GM18508 (cell line): Measurements from ENCODE around the gene ERI3.

Experiments used
- ATAC-seq: cut with Tn5 transposase; IDR thresholded peaks from one replicate; pipeline ENCODE4 v1.9.1; 2021; ENCODE audit warnings: moderate number of reproducible peaks; ENCODE audit not compliant: insufficient read depth, unreplicated experiment

The ERI3 gene

GRCh38 chr1:44242746-44243145, 112.3 kb downstream of the ERI3 start:
- no peak for ATAC-seq

- ATAC-seq = no peak
These were observed 114.0 kb downstream of the ERI3 start for GRCh38 chr1:44240802-44241671.

- no peak for ATAC-seq
These were observed 115.1 kb downstream of the ERI3 start for GRCh38 chr1:44239961-44240371.

GRCh38 chr1:44239331-44239960, 115.6 kb downstream of the ERI3 start:
- ATAC-seq = no peak

- no peak for ATAC-seq
These were observed 116.4 kb downstream of the ERI3 start for GRCh38 chr1:44238660-44239059.

GRCh38 chr1:44237721-44238457, 117.2 kb downstream of the ERI3 start:
- no peak for ATAC-seq

- no peak for ATAC-seq
These were observed 118.4 kb downstream of the ERI3 start for GRCh38 chr1:44236490-44237272.

- no peak for ATAC-seq
These were observed 119.2 kb downstream of the ERI3 start for GRCh38 chr1:44235808-44236207.

- no peak for ATAC-seq
These were observed 121.5 kb downstream of the ERI3 start for GRCh38 chr1:44233593-44233992.

GRCh38 chr1:44230796-44231195, 124.3 kb downstream of the ERI3 start:
- no peak for ATAC-seq

GRCh38 chr1:44229435-44230167, 125.5 kb downstream of the ERI3 start:
- no peak for ATAC-seq

- no peak for ATAC-seq
These were observed 126.8 kb downstream of the ERI3 start for GRCh38 chr1:44228218-44228617.

GRCh38 chr1:44227211-44227610, 127.8 kb downstream of the ERI3 start:
- no peak for ATAC-seq

- no peak for ATAC-seq
These were observed 129.3 kb downstream of the ERI3 start for GRCh38 chr1:44225761-44226160.

- no peak for ATAC-seq
These were observed 131.9 kb downstream of the ERI3 start for GRCh38 chr1:44223187-44223610.

- ATAC-seq = no peak
These were observed 132.5 kb downstream of the ERI3 start for GRCh38 chr1:44222397-44223186.

- no peak for ATAC-seq
These were observed 133.3 kb downstream of the ERI3 start for GRCh38 chr1:44221769-44222168.

GRCh38 chr1:44220755-44221154, 134.3 kb downstream of the ERI3 start:
- no peak for ATAC-seq
